Stimulated activated CD8-positive, alpha-beta memory T cell treated with anti-CD3 and anti-CD28 coated beads, Interleukin-7, amount 100 ng/mL, for 1 hour (primary cell): ENCODE data around the gene BORCS8.
"Not testable (repeated sequence)": the region's sequence is repeated elsewhere in the genome, so short reads cannot be mapped to it uniquely, and the experiment has no call there.

ENCODE experiments used
- DNase-seq, 2 donors: peaks; one replicate each; pipeline ENCODE4 v3.0.0-alpha.2; 2020; ENCODE audit warnings: low read depth in 2 of 2

The BORCS8 gene

GRCh38 chr19:19179548-19180441 is 12.2 kb downstream of the BORCS8 start:
- DNase-seq = no peak

DNA sequence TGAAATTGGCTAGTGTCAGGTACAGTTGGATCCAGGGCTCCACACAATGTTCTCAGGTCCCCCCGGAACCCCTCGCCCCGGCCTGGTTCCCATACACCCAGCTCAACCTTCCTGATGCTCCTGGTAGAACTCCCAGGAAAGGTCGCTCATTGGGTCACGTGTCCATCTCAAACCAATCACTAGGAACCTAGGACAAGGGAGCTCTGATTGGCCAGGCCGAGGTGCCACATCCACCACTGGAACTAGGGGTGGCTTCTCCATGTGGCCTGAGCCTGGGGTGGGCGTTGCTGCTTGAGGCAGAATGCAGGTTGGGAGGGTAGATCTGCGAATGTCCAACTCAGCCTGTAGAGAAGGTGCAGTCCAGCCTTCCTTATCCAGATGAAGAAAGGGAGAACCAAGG is 15.0 kb downstream of the BORCS8 start:
- DNase-seq = no peak

GRCh38 chr19:19173243-19173642 is 18.7 kb downstream of the BORCS8 start:
- DNase-seq = not testable (repeated sequence)

DNA sequence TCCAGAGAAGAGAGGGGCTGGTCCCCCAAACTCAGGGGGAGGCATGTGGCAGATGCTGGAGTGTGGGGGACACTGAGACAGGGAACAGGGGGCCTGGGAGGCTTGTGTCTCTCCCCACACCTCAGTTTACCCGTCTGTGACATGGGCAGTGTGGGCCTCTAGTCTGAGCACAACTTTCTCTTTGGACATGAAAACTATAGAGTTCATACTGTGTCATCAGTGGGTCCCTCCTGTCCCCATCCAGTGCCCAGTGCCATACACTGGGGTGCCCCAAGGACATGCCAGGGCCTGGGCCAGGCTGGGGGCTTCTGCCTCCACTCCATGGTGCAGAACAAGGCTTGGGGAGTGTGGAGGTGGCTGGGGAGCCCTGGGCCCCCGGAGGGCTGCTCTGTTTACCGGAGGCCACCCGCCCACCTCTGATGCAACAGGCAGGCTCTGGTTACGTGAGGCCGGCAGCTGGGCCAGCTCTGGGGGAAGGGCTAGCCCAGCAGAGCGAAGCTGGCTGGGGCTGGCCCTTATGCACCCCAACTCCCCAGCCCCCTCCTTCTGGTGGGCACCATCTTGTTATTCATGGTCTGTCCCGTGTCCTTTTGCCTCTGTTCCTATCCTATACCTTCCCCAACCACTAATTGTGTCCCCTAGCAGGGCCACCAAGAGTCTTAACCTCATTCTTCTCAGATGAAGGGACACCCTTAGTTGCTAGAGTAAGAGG is 20.0 kb downstream of the BORCS8 start:
- DNase-seq = no peak

DNA sequence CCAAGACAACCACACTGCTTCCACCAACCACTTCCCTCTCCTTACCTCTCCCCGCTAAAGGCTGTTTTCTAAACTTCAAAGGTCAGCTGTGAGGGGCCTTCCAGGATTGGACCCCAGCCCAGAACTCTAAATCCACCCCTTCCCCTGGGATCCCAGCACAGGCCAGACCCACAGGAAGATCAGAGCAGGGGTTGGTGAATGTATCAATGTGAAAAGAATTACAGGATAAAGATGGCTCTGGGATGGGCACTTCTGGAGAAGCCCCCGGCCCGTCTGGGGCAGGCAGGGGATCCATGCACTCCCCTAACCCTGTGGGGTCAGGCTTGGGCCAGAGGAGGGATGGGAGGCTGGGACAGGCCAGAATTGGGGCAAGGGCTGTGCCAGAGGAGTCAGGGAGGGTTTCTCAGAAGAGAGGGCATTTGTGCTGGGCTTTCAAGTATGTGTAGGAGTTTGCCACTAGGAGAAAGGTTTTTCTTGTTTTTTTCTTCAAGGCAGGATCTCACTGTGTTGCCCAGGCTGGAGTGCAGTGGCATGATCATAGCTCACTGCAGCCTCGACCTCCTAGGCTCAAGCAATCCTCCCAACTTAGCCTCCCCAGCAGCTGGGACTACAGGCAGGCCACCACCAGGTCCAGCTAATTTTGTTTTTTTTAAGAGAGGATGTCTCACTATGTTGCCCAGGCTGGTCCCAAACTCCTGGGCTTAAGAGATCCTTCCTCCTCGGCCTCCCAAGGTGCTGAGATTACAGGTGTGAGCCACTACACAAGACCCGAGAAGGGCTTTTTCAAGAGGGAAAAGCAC is 20.9 kb downstream of the BORCS8 start:
- DNase-seq = no peak

GRCh38 chr19:19170053-19170872 is 21.7 kb downstream of the BORCS8 start, which contains the start of gene MEF2B:
TSS of gene MEF2B (minus strand) at chr19:19170263. CDS start at chr19:19150735, 19,528 bp downstream.
- DNase-seq = peak; percentile 43 to 48

DNA sequence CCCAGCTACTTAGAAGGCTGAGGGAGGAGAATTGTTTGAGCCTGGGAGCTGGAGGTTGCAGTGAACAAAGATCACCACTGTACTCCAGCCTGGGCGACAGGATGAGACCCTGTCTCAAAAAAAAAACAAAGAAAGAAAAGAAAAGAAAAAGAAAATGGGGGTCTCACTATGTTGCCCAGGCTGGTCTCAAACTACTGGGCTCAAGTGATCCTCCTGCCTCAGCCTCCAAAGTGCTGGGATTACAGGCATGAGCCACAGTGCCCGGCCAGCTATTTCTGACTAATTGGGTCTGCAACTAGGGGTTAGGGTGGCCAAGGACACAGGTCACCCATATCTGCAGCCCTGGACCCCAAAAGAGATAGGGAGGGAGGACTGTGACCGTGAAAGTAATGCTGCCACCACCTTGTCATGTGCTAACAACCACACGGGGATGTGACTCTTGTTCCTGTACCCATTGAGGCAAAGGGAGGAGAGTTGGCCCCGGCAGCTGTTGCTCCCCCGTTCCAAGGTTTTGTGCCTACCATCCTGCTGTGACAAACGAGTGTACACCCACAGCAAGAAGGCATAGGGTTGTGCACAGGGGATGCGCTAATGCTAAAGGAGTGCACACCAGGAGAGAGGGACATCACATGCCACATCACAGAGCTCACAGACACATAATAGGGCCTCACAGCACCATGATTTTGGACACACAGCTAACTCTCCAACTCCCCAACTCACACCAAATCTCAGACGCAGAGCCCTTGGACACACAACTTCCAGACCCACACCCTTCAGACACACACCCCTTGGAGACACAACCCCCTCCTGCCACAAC is 22.5 kb downstream of the BORCS8 start:
- DNase-seq = no peak

DNA sequence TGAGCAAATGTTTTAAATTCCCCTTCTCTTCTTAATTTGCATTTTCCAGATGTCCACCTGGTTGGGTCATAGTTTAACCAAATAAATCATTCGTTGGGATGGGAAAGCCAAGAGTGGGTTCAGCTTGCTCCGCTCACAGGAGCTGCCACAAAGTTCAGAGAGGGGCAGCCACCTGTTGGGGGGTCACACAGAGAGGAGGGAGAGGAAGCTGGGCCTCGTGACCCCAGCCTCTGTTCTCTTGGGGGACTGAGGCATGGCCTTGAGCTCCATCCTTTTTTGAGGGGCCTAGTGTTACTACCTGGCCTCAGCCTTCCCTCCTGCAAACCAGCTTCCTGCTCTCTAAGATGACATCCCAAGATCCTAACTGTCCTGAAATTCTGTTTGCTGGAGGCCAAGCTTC is 24.3 kb downstream of the BORCS8 start:
- no peak for DNase-seq

DNA sequence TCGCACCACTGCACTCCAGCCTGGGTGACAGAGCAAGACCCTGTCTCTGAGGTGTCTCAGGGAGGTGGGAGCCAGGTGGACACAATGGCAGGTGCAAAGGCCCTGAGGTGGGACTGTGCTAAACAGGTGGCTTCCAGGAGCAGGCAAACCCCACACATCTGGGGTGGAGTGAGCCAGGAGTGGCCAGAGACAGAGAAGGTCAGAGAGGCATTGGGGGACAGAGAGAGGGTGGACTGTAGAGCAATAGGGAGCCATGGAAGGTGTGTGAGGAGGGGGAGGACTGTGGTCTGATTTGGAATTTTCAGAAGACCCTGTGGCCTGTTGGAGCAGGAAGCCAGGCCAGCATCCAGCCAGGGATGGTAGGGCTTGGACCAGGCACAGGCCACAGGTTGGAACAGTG is 26.6 kb downstream of the BORCS8 start:
- DNase-seq = no peak

GRCh38 chr19:19162495-19162894 is 29.5 kb downstream of the BORCS8 start:
- DNase-seq = no peak

- no peak for DNase-seq
These were observed 31.4 kb downstream of the BORCS8 start for GRCh38 chr19:19160461-19161035.

DNA sequence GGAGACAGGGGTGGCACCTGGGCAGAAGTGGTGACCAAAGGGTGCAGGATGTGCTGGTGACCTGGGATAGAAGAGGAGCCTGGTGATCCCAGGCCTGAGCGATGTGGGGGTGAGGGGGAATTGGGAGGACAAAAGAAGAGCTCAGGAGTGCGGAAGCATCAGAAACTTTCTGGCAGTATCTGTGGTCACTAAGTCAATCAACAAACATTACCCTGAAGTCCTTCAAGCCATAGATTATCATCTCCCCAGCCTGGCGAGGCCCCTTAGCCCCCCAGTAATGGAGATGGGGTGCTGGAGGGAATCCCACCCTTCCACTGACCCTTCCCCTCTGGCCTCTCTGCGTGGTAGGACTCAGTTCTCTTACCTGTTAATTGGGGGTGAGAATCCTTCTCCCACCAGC is 32.4 kb downstream of the BORCS8 start:
- no peak for DNase-seq

DNA sequence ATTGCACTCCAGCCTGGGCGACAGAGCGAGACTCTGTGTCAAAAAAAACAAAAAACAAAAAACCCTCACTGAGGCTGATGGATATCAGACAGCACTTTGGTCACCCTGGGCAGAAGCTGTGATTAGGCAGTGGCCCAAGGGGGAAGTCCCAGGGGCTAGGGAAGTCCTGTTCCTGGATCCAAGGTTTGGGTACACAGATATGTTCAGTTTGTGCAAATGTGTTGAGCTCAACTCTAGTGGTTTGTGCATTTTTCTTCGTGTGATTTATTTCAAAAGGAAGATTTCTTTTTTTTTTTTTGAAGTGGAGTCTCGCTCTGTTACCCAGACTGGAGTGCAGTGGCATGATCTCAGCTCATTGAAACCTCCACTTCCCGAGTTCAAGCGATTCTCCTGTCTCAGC is 34.1 kb downstream of the BORCS8 start:
- no peak for DNase-seq

DNA sequence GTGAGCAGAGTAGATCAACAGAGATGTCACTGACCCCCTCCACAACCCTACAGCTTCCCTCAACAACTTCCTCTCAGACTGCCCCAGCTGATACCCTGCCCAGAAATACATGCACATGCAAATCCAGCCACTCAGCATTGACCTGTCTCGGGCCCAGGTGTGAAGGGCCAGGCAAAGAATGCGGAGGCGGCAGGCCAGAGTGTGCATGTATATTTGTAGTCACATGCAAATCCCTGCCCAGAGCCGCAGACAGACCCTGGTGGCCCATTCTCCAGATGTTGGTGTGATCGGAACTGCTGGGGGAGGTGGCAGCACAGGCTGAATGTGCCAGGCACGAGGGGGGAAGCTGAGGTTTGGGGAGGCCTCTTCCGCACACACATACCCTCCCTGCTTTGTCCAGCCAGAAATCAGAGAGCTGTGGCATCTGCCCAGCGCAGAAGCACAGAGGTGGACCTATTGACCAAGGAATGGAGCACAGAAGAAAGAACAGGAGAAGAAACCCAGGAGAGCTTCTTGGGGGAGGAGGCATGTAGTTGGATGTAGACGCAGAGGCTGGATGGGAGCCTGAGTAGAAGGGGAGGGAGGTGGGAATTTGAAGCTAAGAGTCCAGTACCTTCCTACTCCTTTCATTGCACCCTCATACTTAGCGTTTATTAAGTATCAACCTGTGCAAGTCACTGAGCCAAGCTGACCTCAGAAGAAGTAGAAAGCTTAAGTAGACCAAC is 36.3 kb downstream of the BORCS8 start:
- no peak for DNase-seq

DNA sequence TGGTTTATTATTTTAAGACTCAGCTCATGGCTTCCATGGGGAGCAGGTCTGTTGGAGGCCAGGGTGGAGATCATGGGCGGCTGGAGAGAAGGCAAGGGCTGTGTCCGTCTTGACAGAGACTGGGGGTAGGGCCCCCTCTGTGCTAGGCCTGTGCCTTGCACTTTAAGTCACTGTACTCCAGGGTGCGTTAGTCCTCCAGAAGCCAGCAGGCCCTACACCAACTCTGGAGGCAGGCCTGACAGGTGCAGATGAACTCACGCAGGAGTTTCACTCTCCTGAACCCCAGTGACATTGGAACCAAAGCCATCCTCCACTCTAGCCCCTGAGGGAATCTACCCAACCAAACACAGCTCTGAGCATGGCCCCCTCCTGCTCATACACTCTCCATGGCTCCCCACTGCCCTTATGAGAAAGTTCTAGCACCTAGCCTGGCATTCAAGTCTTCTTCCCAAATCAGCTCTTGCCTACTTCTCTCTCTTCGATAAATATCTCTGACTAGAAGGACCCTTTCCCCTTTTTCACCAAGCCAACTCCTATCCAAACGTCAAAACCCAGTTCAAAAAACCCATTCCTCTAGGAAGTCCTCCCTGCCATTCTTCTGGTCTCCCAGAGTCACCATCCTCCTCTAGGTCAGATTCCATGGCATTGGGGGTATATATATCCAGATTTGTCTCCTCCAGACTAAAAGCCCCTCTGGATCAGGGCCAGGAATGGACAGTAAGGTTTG is 37.0 kb downstream of the BORCS8 start:
- DNase-seq = no peak

- DNase-seq = no peak
These were observed 39.1 kb downstream of the BORCS8 start for GRCh38 chr19:19152668-19153384.

- no peak for DNase-seq
These were observed 40.5 kb downstream of the BORCS8 start for GRCh38 chr19:19151418-19151817.

DNA sequence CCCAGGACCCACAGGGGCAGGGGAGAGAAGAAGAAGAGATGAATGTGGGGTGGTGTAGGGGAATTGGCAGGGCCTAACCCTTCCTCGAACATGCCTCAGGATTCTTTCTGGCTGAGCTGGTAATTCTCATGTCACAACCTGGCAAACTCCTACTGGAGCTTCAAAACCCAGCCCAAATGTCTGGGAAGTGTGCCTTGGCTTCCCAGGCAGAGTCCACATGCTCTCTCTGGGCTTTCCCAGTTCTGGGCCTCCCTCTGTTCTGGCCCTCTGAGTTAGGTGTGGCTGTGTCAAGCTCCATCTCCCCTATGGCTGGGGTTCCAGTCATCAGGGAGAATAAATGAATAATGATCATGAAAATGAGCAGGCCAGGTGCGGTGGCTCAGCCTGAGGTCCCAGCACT is 42.5 kb downstream of the BORCS8 start:
- no peak for DNase-seq
